Measurements from ENCODE around the gene MYO18A. TPM values are rescaled to one million over a fixed set of nuclear protein-coding genes. Genes with fewer than 3 reads are reported as not detected.
"Not testable (repeated sequence)": the region's sequence is repeated elsewhere in the genome, so short reads cannot be mapped to it uniquely, and the experiment has no call there.

Gene MYO18A
- total RNA-seq, 2 donors from 2014 or later, result 84.8 to 110 TPM

- no peak for DNase-seq
- intact Hi-C loops (cut with DNase I, micrococcal nuclease), result no loop called here
- no peak for ATAC-seq
Measured at GRCh38 chr17:29157310-29157709, 22.9 kb downstream of the MYO18A start.

DNA sequence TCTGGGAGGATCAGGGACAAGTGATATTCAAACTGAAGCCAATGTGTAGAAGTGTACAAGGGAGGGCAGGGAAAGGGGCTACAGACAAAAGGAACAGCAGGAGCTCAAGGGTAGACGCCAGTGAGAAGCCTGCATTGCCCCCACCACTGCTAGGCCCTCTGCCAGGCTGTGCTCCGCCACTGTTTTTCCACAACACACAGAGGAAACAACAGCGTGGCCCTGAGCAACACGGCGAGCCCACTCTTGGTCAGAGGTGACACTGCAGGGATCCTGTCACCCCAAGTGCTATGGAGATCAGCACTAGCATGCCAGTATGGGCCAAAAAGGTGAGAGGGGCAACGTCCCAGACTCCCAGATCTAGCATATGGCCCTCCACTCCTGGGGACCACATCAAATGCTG, 23.4 kb downstream of the MYO18A start:
- ATAC-seq (no peak), DNase-seq (no peak)
- intact Hi-C loops (cut with DNase I, micrococcal nuclease), result no loop called here

GRCh38 chr17:29155966-29156338, 24.2 kb downstream of the MYO18A start:
- no peak for DNase-seq
- ATAC-seq, result no peak
- intact Hi-C loops (cut with DNase I, micrococcal nuclease), result no loop called here

GRCh38 chr17:29155227-29155965, 24.8 kb downstream of the MYO18A start:
- ATAC-seq (peak; percentile 86), DNase-seq (peak; percentile 65 to 75)
- intact Hi-C loops (cut with DNase I, micrococcal nuclease), result no loop called here

- ATAC-seq (peak; percentile 44), DNase-seq (peak in 1 of 2 donors; percentile 33)
- intact Hi-C loops (cut with DNase I, micrococcal nuclease), result no loop called here
Measured at GRCh38 chr17:29154516-29155226, 25.5 kb downstream of the MYO18A start.

- intact Hi-C loops (cut with DNase I, micrococcal nuclease), result no loop called here
- ATAC-seq (no peak), DNase-seq (no peak)
Measured at GRCh38 chr17:29151567-29151966, 28.6 kb downstream of the MYO18A start.

DNA sequence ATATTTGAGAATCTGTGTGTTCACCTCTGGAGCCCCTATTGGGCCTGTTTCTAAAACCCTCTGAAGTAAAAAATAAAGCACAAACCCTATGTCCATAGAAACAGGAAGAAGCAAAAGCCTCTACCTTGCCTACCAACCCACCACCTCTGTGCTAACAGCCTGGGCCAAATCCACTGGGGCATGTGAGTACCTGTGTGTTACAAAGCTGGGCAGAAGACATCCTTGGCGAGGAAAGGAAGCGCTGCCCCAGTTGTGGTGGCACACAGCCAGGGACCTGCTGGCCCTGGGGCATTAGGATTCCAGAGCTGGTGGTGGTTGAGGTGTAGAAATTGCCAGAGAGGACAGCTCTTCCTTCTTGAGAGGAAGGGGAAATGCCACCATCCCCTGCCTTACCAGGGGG, 30.0 kb downstream of the MYO18A start:
- ATAC-seq (no peak), DNase-seq (no peak)
- intact Hi-C loops (cut with DNase I, micrococcal nuclease), result no loop called here

DNA sequence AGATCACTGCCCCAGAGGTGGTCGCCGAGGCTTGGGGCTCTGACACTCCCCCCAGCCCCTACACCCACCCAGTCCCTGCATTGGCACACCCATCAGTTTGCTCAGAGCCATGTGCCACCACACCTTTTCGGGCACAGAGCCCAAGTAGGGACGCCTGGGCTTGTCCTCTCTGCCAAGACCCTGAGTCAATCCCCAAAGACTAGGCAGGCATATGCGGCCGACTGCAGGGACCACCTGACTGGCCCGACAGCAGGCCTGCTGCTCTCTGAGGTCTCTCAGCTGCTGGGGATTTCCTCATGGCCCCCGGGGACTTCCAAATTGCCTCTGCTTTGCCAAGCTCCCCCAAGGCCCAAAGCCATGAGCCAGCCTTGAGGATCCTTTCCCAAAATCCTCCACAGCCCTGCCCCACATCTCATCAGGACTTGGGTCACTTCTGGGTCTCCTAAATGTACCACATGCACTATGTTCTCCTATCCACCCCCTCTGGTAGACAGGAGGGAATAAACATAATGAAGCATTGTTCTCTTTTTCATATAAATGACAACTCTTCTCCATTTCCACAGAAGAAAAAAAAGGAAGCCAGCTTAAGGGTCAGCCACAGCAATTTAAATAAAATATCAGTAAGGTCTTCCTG, 30.6 kb downstream of the MYO18A start:
- peak; percentile 6 for ATAC-seq
- DNase-seq, result peak in 1 of 2 donors; percentile 41
- intact Hi-C loops (cut with DNase I, micrococcal nuclease), result loop anchor here in 1 of 2 donors (2.0 to 5.0 kb wide), 2 partner anchors 69 to 143 kb away; partner anchors contain the start of gene NUFIP2

DNA sequence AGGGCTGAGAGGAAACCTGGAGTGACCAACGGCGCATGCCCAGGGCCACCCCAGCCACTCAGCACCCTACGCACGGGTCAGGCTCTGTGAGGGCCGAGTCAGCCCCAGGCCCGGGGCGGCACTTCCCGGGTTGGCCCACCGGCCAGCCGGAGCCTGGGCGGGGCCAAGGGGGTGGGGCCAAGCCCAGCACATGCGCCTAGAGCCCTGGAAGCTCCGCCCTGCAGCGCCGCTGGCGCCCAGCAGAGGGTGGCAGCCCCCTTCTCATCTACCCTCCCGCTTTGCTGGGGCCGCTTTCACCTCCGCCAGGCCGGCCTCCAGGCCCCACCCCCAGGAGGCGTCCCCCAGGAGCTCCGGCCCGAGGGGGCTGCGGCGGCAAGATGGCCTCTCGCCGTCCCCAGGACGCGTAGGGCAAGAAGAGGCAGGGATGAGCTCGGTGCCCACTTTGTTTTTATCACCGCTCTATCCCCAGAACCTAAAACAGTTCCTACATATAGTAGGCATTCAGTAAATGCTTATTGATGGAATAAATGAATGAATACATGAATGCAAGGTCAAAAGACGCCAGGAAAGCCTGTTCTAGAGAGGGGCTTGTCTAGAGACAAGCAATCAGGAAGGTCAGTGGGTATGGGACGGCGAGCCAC, 31.3 kb downstream of the MYO18A start:
- DNase-seq (peak; percentile 91 to 98), ATAC-seq (peak; percentile 96)
- intact Hi-C loops (cut with DNase I, micrococcal nuclease), result loop anchor here in 1 of 2 donors (2.0 to 5.0 kb wide), 2 partner anchors 70 to 143 kb away; partner anchors contain the start of gene NUFIP2

DNA sequence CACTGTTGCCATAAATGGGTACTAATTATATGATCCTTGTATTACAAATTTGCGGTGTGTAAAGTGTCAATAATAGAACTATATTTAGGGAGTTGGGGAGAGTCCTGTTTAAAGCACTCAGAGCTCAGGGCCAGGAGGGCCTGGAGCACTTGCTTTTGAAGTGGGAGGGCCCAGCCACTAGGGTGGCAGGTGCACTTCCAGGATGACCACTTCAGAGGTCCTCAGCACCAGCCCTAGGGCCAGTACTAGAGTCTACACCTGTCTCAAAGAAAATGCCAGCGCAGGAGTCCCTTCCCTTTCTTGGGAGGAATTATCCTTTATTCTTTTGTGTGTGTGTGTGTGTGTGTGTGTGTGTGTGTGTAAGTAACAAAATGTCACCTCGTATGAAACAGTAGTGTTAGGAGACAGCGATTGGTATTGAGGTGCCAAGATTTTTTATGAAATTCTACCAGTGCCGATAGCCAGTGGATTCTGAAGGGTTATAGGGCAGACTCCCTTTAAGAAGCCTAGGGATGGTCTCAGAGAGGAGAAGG, 31.9 kb downstream of the MYO18A start:
- ATAC-seq (no peak), DNase-seq (no peak)
- intact Hi-C loops (cut with DNase I, micrococcal nuclease), result loop anchor here in 1 of 2 donors (2.0 to 5.0 kb wide), 2 partner anchors 70 to 144 kb away; partner anchors contain the start of gene NUFIP2

DNA sequence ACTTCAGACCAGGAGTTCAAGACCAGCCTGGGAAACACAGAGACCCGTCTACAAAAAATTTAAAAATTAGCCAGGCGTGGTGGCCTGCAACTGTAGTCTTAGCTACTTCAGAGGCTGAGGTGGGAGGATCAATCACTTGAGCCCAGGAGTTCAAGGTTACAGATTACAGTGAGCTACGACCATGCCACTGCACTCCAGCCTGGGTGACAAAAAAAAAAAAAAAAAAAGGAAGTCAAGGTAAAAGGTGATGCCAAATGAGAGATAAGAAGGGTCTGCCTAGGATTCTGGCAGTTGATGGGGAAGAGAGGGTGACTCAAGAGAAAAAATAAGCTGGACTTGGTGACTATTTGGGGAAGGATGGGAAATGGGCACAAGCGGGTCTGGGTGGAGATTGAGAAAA, 32.5 kb downstream of the MYO18A start:
- no peak for DNase-seq
- intact Hi-C loops (cut with DNase I, micrococcal nuclease), result loop anchor here in 1 of 2 donors (2.0 to 5.0 kb wide), 2 partner anchors 71 to 145 kb away; partner anchors contain the start of gene NUFIP2
- no peak for ATAC-seq

GRCh38 chr17:29147228-29147627, 33.0 kb downstream of the MYO18A start:
- DNase-seq, ATAC-seq: not testable (repeated sequence)
- intact Hi-C loops (cut with DNase I, micrococcal nuclease), result loop anchor here in 1 of 2 donors (5.0 kb wide), 1 partner anchor 145 kb away; the partner anchor contains the start of gene NUFIP2

DNA sequence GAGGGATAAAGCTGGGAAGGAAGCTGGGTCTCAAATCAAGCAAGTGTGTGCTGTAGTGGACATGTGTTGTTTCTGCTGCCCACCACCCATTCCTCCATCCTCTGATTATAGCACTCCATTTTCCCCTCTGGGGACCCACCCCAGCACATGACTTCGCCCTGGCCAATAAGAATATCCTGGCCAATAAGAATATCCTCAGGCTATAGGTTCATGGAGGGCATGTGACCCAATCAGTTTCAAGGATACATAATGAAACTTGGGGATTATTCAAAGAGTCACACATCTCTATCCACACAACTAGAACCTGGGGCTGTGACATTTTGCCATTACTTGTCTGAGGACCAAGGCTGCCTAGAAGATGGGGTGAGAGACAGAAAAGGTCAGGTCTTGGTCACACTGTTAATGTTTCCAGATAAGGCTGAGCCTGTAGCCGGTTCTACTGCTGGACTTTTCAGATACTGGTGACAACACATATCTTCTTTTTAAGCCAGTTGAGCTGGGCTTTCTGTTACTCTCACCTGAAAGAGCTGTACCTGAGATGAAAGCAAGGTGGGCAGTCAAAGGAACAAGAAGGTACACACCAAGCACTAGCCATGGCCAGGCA, 33.7 kb downstream of the MYO18A start:
- DNase-seq (no peak), ATAC-seq (no peak)
- intact Hi-C loops (cut with DNase I, micrococcal nuclease), result loop anchor here in 1 of 2 donors (5.0 kb wide), 1 partner anchor 146 kb away; the partner anchor contains the start of gene NUFIP2

GRCh38 chr17:29145289-29146073, 34.7 kb downstream of the MYO18A start:
- DNase-seq (peak; percentile 65 to 70), ATAC-seq (peak; percentile 58)
- intact Hi-C loops (cut with DNase I, micrococcal nuclease), result loop anchor here in 1 of 2 donors (5.0 kb wide), 1 partner anchor 147 kb away; the partner anchor contains the start of gene NUFIP2

DNA sequence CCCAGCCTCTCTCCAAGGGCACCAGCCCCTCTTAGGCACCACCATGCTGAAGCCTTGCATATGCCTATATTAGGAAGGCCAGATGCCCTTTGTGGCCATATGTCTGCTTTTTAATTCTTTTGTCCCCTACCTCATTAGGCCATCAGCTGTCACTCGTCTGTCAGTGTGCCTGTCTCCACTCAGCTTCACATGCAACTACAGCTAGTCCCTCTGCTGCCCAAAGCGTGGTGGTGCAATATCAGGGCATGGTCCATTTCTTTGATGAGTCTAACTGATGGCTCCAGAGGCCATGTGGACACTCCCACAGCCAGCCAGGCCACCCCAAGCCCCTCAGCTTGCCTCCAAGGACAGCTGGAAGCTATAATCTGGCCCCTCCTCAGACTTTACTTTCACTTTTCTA, 36.3 kb downstream of the MYO18A start:
- intact Hi-C loops (cut with DNase I, micrococcal nuclease), result no loop called here
- ATAC-seq, result no peak
- no peak for DNase-seq

DNA sequence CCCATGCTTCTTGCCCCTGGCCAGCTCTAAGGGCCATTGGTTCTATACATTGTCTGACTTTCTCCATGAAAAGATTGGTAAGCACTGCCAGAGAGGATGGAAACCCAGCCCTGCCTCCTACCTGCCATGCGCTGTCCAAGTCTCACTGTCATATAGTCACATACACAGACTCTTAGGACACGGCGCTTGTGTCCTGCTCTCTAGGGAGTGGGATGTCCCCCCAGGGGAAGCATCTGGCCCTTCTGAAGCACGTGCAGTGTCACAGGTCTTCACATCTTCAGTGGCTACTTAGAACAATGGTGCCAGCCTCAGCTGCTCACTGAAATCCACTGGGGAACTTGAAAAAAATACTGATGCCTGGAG, 38.7 kb downstream of the MYO18A start:
- DNase-seq (no peak), ATAC-seq (no peak)
- intact Hi-C loops (cut with DNase I, micrococcal nuclease), result no loop called here
